ENCODE data around the gene SERPINA3.
"Not testable (repeated sequence)": the region's sequence is repeated elsewhere in the genome, so short reads cannot be mapped to it uniquely, and the experiment has no call there.

The SERPINA3 gene

DNA sequence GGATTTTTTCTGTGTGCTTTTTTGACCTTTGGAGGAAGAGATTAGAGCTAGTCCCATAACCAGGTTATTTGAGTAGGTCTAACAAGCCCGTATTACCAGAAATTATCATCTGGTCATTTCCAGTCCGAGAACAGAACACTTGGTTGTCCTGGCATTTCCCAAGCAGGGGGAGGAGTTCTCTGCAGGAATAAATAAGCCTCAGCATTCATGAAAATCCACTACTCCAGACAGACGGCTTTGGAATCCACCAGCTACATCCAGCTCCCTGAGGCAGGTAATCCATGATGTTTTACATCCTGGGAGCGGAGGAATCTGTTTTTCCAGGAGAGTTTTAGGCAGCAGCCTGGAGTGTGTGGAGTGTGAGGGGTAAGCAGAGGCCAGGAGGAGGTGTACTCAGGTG is at the start of gene SERPINA3:
Gene SERPINA3, plus strand, starts transcription at position 218 of the 400 bp plus-strand sequence. CDS start 2,051 bp downstream, outside the sequence.
- DNase-seq, result no peak

DNA sequence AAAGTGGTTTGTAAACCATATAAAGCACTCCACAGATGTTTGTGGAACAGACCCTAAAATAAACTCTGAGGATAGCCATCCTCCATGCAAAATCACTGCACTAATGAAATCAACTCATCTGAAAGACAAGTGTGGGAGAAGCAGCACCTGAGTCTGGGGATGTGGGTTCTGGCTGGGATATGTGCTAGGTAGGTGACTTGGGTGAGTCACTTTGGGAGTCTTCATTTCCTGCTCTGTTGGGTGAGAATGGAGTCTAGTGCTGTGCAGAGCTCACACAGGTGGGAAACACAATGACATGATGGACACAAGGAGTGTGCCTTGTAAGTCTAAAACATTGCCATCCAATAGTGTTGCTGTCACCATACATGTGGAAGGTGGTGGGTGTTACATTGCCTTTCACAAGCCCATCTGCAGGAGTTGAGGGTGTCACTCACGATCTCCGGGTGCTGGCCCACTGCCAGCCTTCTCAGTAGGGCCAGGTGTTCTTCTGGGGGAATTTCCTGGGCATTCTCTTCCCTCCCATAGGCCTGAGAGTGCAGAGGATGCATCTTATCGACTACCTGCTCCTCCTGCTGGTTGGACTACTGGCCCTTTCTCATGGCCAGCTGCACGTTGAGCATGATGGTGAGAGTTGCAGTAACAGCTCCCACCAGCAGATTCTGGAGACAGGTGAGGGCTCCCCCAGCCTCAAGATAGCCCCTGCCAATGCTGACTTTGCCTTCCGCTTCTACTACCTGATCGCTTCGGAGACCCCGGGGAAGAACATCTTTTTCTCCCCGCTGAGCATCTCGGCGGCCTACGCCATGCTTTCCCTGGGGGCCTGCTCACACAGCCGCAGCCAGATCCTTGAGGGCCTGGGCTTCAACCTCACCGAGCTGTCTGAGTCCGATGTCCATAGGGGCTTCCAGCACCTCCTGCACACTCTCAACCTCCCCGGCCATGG is 49.0 kb upstream of the SERPINA3 start:
- DNase-seq, result no peak

DNA sequence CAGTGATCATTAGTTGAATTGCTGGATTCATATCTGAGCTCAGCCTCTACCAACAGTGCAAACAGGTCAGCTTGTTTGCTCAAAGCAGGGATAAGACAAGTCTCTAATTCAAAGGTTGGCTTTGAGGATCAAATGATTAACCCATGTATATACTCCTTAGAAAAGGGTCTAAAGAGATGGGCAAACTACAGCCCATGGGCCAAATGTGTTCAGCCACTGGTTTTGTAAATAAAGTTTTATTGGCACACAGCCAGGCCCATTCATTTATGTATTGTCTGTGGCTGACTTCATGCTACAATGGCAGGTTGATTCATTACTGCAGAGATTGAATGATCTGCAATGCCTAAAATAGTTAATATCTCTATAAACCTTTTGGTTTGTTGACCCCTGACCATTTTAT is 47.8 kb upstream of the SERPINA3 start:
- DNase-seq, result no peak

DNA sequence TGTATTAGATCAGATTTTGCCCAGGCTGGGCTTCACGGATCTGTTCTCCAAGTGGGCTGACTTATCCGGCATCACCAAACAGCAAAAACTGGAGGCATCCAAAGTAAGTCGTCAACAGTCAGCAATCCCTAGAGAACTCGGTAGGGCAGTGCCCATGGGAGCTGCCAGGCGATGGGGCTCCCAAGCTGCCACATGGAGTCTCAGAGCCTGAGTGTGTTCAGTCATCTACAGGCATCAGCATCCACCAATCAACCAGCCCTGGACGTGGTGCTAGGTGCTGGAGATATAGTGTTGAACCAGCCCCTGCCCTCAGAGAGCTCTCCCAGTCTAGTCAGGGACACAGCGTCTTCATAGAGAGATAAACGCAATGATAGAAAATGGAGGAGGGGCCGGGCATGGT is 44.0 kb upstream of the SERPINA3 start:
- no peak for DNase-seq

DNA sequence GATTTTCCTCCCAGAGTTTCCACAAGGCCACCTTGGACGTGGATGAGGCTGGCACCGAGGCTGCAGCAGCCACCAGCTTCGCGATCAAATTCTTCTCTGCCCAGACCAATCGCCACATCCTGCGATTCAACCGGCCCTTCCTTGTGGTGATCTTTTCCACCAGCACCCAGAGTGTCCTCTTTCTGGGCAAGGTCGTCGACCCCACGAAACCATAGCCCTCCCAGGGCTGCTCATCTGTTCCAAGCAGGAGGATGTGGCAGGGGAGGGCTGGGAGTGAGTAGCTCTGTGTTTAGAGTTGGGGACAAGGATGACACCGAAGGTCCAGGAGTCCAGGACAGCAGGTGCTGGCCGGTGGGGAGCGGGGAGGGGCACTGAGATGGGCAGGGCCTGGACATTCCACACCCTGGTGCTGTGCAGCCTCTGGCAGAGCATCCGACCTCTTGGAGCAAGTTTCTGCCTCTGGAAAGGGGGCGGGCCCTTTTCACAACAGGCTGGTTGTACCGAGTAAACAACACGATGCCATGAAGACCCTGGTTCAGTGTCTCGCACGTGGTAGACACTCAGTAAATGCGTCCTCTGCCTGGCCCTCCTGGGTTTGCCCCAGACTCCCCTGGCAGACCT is 42.7 kb upstream of the SERPINA3 start:
- no peak for DNase-seq

DNA sequence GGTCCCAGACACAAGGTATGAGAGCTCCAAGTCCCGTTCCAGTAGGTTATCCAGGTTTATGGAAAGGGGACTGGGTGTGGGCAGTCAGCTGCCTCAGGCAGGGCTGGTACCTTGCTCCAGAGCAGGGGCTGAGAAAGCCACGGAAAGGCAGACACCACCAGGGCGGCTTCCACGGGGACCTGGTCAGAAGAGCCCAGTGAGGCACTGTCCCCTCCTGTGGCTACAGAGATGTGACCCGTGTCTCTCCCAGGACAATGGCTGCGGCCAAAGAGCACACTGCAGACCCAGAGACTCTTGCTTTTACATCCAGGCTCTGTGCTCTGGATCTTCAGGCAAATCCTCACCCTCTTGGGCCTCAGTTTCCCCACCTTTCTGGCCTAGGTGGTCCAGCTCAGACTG is 42.2 kb upstream of the SERPINA3 start:
- DNase-seq, result no peak

DNA sequence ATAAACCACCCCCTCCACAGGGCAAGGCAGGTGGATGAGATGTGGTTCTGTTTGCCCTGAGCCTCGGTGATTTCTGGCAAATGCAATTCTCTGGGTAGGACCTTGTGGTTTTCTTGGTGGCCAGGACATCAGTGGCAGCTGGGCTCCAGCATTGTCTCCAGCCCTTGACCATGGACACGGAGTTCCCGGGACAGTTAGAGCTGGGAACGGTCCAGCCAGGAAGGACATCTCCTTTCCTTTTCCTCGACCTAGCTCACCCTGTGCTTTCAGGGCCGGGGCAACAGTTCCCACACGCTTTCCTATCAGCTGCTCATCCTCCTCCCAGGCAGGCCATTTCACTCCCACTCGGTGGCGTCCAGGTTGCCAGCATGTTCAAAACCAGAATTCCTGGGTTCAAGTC is 41.8 kb upstream of the SERPINA3 start:
- no peak for DNase-seq

DNA sequence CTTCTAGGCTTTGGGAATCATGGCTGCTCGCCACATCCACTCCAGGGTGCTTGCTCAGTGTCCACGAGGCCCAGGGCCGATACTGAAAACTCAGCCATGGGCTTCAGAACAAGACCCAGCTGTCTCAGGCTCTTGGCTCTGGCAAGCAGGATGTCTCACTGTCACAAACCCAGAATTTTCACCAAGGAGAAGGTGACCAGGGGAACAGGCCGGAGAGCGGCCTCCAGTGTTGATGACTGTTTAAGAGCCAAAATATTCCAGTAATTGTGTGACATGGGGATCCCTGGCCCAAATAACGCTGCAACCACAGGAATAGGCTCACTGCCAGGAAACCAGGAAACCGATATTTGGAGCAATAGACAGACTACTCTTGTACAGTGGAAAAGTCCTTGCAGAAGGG is 40.8 kb upstream of the SERPINA3 start:
- no peak for DNase-seq

DNA sequence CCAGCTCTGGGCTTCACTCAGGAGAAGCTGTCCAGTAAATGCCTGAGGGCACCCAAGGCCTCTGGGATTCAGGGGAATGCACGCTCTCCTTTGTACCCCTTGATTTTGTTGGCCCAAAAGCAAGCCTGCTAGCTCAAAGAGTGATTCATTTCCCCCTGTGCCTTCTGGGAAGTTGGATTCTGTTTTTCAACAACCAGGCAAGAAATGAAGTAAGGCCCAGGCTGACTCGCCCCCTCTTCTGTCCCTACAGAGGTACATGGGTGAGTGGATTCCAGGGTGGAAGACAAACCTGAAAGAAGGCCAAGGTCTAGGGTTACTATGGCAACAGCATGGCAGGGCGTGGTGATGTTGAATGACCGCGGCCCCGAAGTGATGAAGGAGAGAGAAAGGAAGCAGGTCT is 40.2 kb upstream of the SERPINA3 start:
- DNase-seq, result no peak

DNA sequence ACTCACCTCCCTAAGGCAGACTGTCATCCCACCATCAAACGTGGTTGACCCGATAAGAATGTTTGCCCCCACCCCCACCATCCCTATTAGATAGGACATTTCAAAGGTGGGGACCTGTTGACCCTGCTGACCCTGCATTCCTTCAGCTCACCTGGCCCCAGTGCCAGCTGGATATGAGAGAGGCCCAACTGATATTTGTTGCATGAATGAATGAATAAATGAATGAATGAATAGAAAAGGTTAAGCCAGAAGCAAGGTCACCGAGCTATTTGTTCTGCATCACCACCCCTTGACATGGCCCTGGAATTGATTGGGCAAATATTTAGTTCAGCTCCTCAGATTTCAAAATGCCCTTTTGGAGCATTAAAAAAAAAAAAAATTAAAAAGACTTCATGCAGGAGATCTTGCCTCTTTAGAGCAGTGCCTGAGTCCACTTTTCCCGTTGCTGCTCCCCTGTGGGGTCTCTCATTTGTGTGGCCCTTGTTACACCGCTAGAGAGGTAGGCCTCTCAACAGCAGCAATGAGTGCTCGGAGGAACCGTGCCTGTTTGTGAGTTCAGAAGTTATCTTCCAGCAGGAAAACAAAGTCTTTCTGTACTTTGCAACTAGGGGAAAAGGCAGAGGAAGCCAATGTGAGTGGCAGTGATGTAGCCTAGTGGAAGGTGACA is 39.4 kb upstream of the SERPINA3 start:
- no peak for DNase-seq

DNA sequence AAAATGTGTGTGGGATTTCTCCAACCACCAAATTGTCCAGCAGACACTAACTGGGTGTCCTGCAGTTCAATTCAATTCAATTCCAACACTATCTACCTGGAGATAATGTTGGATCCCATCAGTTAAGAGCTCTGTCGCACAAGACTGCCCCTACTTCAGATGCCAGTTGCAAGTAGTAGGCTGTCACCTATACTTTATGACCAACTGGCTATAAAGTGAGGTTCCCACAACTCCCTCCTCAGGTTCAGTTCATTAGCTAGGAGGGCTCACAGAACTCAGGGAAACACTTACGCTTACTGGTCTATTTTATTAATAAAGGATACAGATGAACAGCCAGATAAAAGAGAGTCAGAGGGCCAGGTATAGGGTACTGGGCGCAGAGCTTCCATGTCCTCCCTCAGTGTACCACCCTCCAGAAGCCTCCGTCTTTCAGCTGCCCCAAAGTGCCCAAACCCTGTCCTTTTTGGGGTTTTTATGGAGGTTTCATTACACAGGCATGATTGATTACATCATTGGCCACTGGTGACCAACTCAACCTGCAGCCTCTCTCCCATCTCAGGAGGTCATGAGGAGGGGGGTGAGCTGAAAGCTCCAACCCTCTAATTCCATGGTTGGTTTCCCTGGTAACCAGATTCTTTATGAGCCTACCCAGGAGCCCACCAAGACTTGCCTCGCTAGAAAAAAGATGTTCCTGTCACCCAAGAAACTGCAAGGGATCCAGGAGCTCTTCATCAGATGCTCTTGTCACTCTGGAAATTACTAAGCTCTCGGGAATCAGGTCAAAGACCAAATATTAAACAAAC is 38.5 kb upstream of the SERPINA3 start:
- no peak for DNase-seq

DNA sequence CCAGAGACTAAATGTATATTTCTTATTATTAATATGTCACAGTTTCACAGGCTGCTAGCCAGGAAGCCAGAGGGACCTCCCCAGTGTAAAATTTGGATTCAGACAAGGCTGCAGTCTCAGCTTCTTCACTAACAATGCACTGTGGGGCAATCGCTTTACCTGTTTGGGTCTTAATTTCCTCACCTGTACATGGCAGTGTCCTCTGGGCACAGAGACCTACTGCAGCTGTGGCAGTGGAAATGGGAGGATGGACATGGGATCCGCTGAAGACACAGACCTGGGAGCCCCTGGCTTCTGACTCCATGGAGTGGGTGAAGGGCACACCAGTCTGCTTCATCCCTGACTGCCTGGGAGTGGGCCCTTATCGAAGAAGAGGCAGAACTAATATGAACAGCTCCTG is 37.9 kb upstream of the SERPINA3 start:
- no peak for DNase-seq

DNA sequence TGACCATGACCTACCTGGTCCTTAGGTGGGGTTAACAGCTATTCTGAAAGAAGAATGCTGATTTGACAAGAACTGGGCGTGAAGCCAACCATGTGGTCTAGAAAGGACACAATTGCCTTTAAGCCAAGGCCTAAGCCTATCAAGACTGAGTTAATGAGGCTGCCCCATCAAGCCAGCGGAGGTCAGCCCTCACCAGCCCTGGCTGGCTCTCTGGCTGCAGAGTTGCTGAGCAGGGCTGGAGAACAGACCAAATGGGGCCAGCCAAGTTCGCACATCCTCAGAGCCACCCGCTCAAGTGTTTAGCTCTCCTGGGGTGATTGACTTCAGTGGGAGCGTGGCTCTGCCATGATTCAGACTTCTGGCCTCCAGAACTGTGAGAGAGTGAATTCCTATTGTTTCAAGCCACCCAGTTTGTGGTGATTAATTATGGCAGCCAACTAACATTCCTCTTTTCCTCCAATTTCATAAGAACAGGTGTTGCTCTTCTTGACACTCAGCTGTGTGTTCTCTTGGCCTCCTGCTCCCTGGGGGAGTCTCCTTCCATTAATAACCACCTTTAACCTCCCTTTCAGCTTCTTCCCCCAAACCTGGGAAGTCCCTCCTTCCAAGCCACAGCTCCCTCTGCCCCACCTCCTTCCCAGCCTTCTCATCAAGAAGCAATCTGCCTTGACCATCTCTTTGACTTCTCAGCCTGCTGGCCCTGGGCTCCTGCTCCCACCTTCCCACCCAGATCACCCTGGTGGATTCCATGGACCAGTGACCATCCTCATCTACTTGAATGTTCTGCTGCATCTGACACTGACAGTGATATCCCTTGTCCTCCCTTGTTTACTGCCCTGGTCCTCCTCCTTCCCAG is 36.2 kb upstream of the SERPINA3 start:
- no peak for DNase-seq

DNA sequence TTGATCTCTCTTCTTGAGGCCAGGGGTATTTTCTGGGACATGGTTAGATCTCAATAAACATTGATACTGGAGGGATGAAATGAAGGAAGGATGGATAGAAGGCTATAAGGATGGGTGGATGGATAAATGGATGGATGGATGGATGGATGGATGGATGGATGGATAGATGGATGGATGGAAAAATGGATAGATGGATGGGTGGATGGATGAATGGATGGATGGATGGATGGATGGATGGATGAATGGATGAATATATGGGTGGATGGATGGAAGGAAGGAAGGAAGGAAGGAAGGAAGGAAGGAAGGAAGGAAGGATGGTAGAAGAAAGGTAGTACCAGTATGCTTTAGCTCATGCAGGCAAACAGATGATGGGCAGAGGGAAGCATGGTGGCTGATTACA is 34.7 kb upstream of the SERPINA3 start:
- not testable (repeated sequence) for DNase-seq

DNA sequence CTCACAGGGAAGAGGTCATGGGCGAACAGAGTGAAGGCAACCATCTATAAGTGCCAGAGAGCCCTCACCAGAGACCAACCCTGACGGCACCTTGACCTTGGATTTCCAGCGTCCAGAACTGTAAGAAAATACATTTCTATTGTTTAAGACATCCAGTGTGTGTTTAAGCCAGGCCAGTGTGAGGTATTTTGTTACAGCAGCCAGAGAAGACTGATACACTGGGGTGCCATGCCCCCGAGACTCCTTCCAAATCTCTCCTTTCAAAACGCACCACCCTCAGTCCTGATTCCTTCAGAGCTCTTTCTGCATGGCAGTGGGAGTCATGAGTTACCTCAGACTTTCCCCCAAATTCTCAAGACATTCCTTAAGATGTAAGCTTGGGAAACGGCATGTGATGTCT is 33.5 kb upstream of the SERPINA3 start:
- no peak for DNase-seq

DNA sequence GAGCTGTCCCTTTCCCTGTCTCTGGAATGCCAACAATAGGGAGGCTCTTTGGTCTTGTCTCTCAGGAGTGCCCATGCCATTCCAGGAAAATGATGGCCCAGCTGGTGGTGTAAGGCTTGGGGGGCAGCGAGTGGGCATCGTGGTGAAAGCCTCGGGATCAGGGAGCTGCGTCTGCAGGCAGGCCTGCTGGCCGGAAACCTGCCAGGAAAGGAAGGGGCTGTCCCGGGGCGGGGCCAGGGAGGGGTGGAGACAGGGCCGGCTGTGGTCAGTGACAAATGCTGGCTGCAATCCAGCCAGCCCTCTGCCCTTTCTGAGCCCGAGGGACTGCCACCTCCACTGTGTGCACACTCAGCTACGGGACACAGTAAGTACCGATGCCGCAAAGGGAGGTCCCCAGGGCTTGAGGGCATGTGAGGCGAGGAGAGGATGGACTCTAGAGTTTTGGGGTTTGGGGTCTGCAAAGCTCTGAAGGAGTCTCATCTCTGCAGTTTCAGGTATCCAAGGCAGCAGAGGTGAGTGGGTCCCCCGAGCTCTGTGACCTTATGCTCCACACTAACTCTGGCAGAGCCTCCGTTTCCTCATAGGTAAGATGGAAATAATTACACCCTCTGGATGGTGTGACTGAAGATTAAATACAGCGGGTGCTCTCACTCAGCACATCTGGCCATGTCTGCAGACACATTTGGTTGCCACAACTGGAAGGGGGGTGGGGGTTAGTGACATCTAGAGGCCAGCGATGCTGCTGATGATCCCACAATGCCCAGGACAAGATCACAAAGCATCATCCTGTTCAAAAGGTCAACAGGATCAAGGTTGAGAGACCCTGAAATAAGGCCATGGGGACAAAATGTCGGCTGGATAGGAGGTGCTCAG is 30.8 kb upstream of the SERPINA3 start, which contains the start of gene SERPINA5:
Gene SERPINA5, plus strand, starts transcription at position 300 of the 873 bp plus-strand sequence. CDS start 5,937 bp downstream, outside the sequence.
- DNase-seq, result no peak

DNA sequence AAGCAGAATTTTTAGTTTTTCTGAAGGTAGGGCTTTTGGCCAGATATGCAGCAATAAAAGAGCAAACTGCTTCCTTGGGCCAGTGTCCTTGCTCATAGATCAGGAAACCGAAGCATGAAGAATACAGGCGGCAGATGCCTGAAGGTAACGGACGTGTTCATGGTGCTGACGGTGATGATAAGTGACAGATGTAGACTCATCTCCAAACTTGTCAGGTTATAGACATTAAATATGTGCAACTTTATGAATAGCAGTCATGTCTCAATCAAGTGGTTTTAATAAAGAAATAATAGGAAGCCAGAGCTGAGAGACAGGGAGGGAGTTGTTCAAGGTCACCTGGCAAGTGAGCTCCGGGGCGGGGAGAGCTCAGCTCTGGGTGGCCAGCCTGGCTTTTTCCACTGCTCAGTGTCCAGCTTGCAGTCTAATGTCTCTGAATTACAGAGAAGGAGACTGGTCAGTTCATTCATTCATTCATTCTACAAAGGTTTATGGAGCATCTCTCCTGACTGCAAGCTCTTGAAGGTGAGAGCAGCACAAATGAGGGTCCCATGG is 29.9 kb upstream of the SERPINA3 start:
- no peak for DNase-seq

DNA sequence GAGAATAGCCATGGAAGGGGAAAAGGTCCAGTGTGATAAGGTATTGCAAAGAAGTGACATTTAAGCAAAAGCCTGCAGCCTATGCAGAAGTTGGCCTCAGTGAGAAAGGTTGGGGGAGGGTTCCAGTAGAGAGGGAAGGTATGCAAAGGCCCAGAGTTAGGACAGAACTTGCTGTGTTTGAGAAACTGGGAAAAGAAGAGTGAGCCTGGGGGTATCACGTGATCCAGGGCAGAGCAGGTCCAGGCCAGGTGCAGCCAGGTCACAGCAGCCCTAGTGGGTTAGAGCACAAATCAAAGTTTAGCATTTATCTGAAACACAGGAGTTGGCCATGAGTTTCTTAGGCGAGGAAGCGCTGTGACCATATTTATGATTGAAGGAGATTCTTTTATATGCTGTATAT is 29.3 kb upstream of the SERPINA3 start:
- DNase-seq, result no peak

DNA sequence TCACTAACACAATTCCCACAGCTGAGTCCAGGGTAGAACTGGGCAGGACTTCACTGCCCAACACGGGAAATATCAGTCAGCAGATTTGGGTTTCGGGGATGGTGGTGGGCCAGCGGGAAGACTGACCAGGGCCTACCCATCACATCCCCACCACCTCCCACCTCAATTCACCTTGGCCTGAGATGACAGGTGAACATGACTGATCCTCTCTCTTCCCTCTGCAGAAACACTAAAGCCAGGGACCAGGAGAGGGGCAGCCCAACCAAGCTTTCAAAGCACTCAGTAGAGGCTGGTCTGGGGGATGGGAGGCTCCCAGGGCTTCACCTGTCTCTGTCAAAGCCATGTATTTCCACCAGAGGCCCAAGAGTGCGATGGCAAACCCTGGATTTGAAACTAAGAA is 28.6 kb upstream of the SERPINA3 start:
- DNase-seq, result no peak

DNA sequence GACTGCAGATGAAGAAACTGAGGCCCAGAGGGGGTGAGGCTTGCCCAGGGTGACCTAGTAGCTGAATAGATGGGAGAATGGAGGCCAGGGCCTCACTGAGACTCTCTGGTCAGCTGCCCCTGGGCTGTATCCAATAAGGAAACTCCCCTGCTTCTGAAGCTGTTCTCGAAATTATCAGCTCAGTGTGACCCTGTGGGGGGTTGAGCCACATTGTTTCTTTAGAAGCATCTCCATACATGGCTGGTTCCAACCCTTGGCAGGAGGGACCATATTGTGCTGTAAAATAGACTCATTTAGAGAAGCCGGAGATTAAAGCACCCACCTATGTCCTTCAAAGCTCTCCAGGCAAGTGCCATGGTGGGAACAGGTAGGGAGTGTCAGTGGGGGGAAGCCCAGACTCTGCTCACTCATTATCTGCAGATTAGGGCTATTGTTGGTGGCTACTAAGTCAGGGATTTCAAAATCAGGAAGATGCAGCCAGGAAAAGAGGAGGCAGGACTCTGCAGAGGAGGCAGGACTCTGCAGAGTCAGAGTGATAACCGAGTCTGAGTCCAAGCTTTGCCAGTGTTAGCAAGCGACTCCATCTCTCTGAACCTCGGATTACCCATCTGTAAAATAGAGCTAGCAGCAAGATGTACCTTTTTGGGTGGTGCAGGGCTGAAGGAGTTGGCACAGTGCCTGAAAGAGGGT is 27.5 kb upstream of the SERPINA3 start:
- DNase-seq, result no peak
